NCI-H1694 (cell line): ENCODE data around the gene SSBP2.
A peak's percentile ranks its signal among the peaks of the same experiment; 100 is the strongest.
"Not testable (repeated sequence)": the region's sequence is repeated elsewhere in the genome, so short reads cannot be mapped to it uniquely, and the experiment has no call there.

Experiments
- DNase-seq: peaks from one replicate; lab custom pipeline; 2025; lab: John Stamatoyannopoulos, UW

The SSBP2 gene

DNA sequence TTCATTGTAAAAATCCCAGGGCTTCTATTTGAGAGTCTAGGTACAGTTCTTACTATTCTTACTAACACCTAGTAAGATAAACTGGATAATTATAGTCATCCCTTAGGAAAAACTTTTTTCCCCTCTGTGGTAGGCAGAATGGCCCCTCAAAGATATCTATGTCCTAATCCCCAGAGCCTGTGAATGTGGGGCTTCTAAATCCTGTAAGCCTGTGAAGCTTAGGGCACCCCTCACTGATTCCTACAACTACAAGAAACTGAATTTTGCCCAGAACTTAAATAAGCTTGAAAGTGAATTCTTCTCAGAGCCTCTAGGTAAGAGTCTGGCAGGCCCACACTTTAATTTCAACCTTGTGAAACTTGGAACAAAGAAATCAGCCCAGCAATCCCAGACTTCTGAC is 226.9 kb downstream of the SSBP2 start:
- no peak for DNase-seq

GRCh38 chr5:81522571-81522970 is 228.3 kb downstream of the SSBP2 start:
- DNase-seq, result no peak

DNA sequence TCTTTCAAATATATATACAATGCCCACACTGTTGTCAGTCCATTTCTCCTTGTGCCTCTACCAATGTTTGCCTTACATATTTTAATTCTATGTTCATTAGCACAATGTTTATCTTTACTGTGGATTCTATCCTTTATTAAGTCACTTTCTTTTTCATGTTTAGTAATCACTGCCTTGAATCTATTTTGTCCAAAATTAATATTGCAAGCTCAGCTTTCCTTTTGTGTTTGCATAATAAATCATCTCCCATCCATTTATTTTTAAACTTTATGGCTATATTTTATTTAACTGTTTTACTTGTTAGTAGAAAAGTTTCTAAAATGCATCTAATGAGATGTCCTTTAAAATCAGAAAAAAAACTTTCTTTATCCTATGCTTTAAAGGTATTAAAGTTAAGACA is 230.1 kb downstream of the SSBP2 start:
- no peak for DNase-seq

GRCh38 chr5:81519217-81519905 is 231.5 kb downstream of the SSBP2 start:
- no peak for DNase-seq

DNA sequence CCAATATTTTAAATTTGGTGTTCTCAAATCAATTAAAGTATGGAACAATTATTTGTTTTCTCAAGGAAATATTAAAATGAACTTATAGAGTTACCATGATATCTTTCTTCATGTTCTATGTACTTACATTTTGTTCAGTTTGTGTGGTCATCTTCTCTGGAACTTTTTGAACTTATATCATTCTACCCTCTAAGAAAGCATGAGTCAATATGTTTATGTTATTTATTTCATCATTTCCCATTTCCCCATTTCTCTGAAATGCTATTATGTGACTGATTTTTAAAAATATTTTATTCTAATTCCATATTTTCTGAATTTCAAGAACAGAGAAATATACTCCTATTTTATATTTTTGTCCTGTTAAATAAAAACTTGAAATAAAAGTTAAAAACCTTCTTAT is 233.4 kb downstream of the SSBP2 start:
- DNase-seq, result no peak

DNA sequence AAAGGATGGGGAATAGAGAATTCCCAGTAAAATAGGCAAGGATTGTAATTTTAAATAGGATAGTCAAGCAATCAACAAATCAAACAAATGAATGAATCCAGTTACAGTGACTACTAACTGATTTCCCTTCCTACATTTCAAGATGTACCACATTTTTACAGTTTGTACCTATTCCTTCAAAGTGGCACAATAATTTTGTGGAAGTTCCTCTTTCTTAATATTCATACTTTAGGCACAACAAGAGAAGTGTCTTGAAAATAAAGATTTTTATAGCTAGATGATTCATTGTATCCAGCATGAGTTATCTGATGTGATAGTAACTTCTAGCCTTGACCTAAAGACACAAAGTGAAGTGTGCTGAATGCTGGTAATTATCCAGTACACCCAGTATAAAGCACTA is 234.8 kb downstream of the SSBP2 start:
- no peak for DNase-seq

GRCh38 chr5:81513982-81514381 is 236.9 kb downstream of the SSBP2 start:
- DNase-seq, result peak; percentile 32

DNA sequence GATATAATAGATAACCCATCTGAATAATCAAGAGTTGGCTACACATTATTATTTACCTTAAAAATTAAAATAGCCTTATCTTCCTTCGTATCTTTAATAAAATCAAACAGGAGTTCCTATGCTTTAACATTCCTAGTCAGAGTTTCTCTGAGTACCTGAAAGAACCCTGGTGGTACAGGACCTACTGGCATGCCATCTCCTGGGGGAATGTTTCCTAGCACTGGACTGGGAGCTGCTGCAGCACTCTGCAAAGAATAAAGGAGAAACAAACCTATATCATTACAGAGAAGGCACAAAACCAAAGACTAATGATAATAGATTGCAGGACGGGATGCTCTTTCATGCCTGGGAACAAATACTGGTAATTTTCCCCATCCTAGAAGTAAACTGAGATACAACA is 237.4 kb downstream of the SSBP2 start:
- DNase-seq, result no peak

GRCh38 chr5:81506900-81507588 is 243.9 kb downstream of the SSBP2 start:
- DNase-seq, result peak; percentile 86

- DNase-seq, result no peak
Observed at GRCh38 chr5:81506378-81506777, 244.5 kb downstream of the SSBP2 start.

- no peak for DNase-seq
Observed at GRCh38 chr5:81505672-81506071, 245.2 kb downstream of the SSBP2 start.

DNA sequence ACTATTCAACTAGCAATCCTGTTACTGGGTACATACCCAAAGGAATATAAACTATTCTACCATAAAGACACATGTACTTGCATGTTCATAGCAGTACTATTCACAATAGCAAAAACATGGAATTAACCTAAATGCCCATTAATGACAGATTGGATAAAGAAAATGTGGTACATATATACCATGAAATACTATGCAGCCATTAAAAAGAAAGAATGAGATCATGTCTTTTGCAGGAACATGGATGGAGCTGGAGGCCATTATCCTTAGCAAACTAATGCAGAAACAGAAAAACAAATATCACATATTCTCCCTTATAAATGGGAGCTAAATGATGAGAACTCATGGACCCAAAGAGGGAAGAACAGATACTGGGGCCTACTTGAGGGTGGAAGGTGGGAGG is 247.3 kb downstream of the SSBP2 start:
- not testable (repeated sequence) for DNase-seq

GRCh38 chr5:81495286-81495685 is 255.6 kb downstream of the SSBP2 start:
- no peak for DNase-seq

DNA sequence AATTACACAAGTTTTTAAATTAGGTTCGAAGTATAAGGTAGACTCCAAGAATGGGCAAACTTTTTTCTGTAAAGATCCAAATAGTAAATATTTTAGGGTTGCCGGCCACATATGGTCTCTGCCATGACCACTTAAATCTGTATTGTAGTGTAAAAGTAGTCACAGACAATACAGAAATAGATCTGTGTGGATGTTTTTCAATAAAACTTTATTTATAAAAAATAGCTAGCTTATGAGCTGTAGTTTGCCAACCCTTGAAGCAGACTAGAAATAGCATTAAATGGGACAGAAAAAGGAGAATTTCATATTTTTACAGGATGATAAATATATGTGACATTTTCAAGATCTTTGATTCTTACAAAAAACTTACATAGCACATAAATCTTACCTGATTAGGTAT is 262.0 kb downstream of the SSBP2 start:
- no peak for DNase-seq

- no peak for DNase-seq
Observed at GRCh38 chr5:81486711-81487110, 264.2 kb downstream of the SSBP2 start.

- DNase-seq, result no peak
Observed at GRCh38 chr5:81482595-81482994, 268.3 kb downstream of the SSBP2 start.

DNA sequence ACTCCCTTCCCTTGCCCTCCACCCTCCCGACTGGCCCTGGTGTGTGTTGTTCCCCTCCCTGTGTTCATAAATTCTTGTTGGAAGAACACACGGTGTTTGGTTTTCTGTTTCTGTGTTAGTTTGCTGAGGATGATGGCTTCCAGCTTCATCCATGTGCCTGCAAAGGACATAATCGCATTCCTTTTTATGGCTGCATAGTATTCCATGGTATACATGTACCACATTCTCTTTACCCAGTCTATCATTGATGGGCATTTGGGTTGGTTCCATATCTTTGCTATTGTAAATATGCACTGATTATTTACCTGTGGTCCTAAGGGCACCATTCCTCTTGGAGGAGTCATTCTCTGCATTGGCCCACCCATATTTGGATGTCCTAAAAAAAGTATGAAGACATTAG is 277.5 kb downstream of the SSBP2 start:
- not testable (repeated sequence) for DNase-seq

DNA sequence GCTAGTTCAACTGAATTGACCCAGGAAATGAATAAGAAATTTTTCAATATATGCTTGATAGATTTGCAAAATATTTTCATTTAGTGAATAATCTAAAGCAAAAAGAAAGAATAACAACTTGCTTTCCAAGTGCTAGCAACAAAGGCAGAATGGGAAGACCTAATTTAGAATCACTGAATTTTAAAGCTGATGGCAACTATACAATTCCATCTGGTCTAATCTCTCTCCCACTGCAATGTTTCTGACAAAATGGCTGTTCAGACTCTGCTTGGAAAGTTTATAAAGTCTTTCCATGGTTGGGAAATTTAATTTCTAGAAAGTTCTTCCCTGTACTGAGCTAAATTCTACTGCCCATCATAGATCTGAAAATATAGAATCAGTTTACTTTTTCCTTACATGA is 281.2 kb downstream of the SSBP2 start:
- no peak for DNase-seq

GRCh38 chr5:81450940-81451339 is 300.0 kb downstream of the SSBP2 start:
- DNase-seq, result no peak

DNA sequence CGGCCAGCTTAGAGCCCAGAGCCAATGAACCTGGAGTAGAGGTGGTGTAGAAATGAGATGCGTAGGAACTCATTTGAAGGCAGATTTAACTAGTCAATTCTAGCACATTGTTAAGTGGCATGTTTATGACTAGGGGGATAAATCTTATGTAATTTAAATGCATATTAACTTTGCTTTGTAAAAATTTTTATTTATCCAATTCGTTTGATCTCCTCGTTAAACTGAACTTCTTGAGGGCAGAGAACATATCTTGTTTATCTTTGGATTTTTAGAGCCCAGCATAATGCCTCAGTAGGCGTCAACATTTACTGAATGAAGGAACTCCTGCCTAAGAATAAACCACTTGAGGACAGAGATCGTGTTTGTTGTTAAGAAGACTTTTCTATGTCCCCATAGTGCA is 315.9 kb downstream of the SSBP2 start:
- DNase-seq, result no peak

DNA sequence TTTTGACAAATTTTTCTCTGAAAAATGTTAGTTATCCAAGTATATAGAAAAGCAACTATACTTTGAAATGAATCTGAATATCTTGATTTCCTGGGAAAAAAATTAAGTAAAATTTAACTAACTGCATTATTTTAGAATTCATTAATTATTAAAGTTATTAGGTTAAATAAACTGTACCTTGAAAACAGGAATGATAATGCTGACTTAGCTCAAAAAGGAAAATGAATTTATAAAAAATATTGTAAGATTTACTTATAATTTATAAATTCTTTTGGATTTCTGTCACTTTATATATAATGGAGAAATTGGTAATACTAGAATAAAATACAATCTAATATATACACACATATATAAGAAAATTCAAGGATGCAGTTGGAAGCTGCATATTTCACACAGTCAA is 320.9 kb downstream of the SSBP2 start:
- DNase-seq, result no peak

DNA sequence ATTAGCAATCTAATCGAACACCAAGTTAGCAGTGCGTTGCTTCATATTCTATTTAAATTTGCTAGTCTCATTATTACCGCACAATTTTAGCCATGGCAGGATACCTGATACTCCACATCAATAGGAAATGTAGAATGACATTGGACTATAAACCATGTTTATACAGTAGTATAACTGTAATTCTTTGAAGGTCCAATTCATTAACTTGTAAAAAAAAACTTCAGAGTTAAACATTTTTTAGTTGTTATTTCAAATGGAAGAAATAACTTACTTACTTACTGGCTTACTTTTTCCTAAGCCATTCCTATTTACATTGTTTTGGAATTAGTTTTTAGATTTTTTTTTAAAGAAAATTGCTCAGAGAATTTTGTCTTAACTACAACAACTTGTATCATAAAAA is 321.5 kb downstream of the SSBP2 start:
- DNase-seq, result no peak

GRCh38 chr5:81428861-81429260 is 322.0 kb downstream of the SSBP2 start:
- no peak for DNase-seq

- no peak for DNase-seq
Observed at GRCh38 chr5:81428446-81428845, 322.5 kb downstream of the SSBP2 start.
